HCT116 (cell line): ENCODE results near the gene GRIK2. TPM values are rescaled to one million over a fixed set of nuclear protein-coding genes. Genes with fewer than 3 reads are reported as not detected.

Experiments used
- ATAC-seq: fragments of 200-7000 bp; cut with Tn5 transposase; 2 replicates; pipeline ENCODE4 v1.9.1; 2020; ENCODE audit warnings: mild to moderate bottlenecking, moderate library complexity
- BruUV-seq: library from RNA; stranded (reverse); fragments of 400-500 nt; replicated peaks from 2 replicates; lab custom pipeline; 2021; lab: Mats Ljungman, UMichigan
- CTCF ChIA-PET: fragments of 300-600 bp; sonication (Branson Sonifier 250); formaldehyde crosslinking; loops from one replicate; lab custom pipeline; 2021; ENCODE audit warnings: antibody characterized with exemption; lab: Charles Lee
- POLR2A ChIA-PET: fragments of 300-600, 350-600 bp; sonication (Branson Sonifier 250); formaldehyde crosslinking; loops from one replicate; lab custom pipeline; 2021; ENCODE audit warnings: antibody characterized with exemption; lab: Charles Lee
- RAD21 ChIA-PET, 2 experiments: fragments of 300-600 bp; sonication (Branson Sonifier 250); formaldehyde crosslinking; loops; one replicate each; lab custom pipeline; 2023; ENCODE audit warnings: low total read pairs in 2 of 2; ENCODE audit not compliant: uncharacterized antibody in 2 of 2, unreplicated experiment in 2 of 2, low non-redundant PET in 1 of 2; lab: Charles Lee
- DNase-seq: peaks from one replicate; pipeline ENCODE4 v3.0.0-alpha.2; 2010; ENCODE audit warnings: low read depth, low spot score
- H2AFZ ChIP-seq: fragments of 200-600 bp; shearing (Covaris generic), sonication (generic); 2 replicates; pipeline ENCODE4 v1.6.1; 2017; ENCODE audit warnings: low read depth, mixed run types, mixed read lengths, antibody characterized with exemption, low read length; ENCODE audit not compliant: poor library complexity, severe bottlenecking
- H3K27ac ChIP-seq: 2 replicates; pipeline ENCODE4 v1.5.1; 2012; ENCODE audit warnings: low read depth, low read length
- H3K27me3 ChIP-seq: fragments of 200-600 bp; sonication (generic); 2 replicates; pipeline ENCODE4 v1.6.1; 2016; ENCODE audit warnings: mixed run types, low read length, mixed read lengths; ENCODE audit not compliant: insufficient read depth
- H3K36me3 ChIP-seq, 2 experiments: fragments of 200-500 bp in 1 of 2; fragments of 200-600 bp in 1 of 2; sonication (Bioruptor generic) in 1 of 2; sonication (generic) in 1 of 2; 2 replicates each; pipeline versions ENCODE4 v1.5.1 to v1.6.1; 2014 to 2016; ENCODE audit warnings: low read length in 2 of 2, inconsistent platforms in 1 of 2, mixed read lengths in 1 of 2, mixed run types in 1 of 2; ENCODE audit not compliant: insufficient read depth in 2 of 2, control insufficient read depth in 1 of 2
- H3K4me1 ChIP-seq, 2 experiments: fragments of 200-600 bp in 1 of 2; sonication (generic) in 1 of 2; 2 replicates each; pipeline versions ENCODE4 v1.5.1 to v1.6.1; 2012 to 2017; ENCODE audit warnings: low read length in 2 of 2, inconsistent platforms in 1 of 2, mild to moderate bottlenecking in 1 of 2, mixed read lengths in 1 of 2, mixed run types in 1 of 2, moderate library complexity in 1 of 2; ENCODE audit not compliant: insufficient read depth in 2 of 2, control insufficient read depth in 1 of 2
- H3K4me2 ChIP-seq: fragments of 200-600 bp; sonication (generic); 2 replicates; pipeline ENCODE4 v1.6.1; 2017; ENCODE audit warnings: mixed run types, low read length, mixed read lengths
- H3K4me3 ChIP-seq, 2 experiments: fragments of 200-600 bp in 1 of 2; sonication (generic) in 1 of 2; replicated peaks in 1 of 2; 2 replicates each; pipeline ENCODE4 v1.5.1; 2011 to 2016; ENCODE audit warnings: low read length in 2 of 2, control low read depth in 1 of 2, low read depth in 1 of 2, mild to moderate bottlenecking in 1 of 2, mixed read lengths in 1 of 2, mixed run types in 1 of 2
- H3K79me2 ChIP-seq: fragments of 200-600 bp; sonication (generic); 2 replicates; pipeline ENCODE4 v1.6.1; 2017; ENCODE audit warnings: mild to moderate bottlenecking, mixed run types, low read length, moderate library complexity, mixed read lengths; ENCODE audit not compliant: insufficient read depth
- H3K9ac ChIP-seq: fragments of 200-600 bp; sonication (generic); 2 replicates; pipeline ENCODE4 v1.6.1; 2016; ENCODE audit warnings: low read length, mixed read lengths
- H3K9me2 ChIP-seq: fragments of 200-600 bp; sonication (generic), shearing (Covaris generic); 2 replicates; pipeline ENCODE4 v1.6.1; 2017; ENCODE audit warnings: mixed run types, mild to moderate bottlenecking, moderate library complexity; ENCODE audit not compliant: insufficient read depth
- H3K9me3 ChIP-seq, 2 experiments: fragments of 200-500 bp in 1 of 2; fragments of 200-600 bp in 1 of 2; sonication (Bioruptor generic) in 1 of 2; sonication (generic) in 1 of 2; 2 replicates each; pipeline ENCODE4 v1.6.1; 2014 to 2017; ENCODE audit warnings: low read length in 2 of 2, mixed read lengths in 2 of 2, inconsistent platforms in 1 of 2, low read depth in 1 of 2, mild to moderate bottlenecking in 1 of 2, mixed run types in 1 of 2, moderate library complexity in 1 of 2; ENCODE audit not compliant: control insufficient read depth in 1 of 2, insufficient read depth in 1 of 2
- H4K20me1 ChIP-seq: fragments of 200-600 bp; sonication (generic), shearing (Covaris generic); 2 replicates; pipeline ENCODE4 v1.6.1; 2017; ENCODE audit warnings: mixed run types, mild to moderate bottlenecking, moderate library complexity; ENCODE audit not compliant: insufficient read depth
- EZH2phosphoT487 ChIP-seq: fragments of 200-600 bp; IDR thresholded peaks from 2 replicates; pipeline ENCODE4 v1.6.1; 2018; ENCODE audit warnings: antibody characterized with exemption, borderline replicate concordance
- POLR2AphosphoS5 ChIP-seq: IDR thresholded peaks from 2 replicates; pipeline ENCODE4 v1.6.1; 2011; ENCODE audit warnings: mild to moderate bottlenecking, low read depth, low read length, moderate library complexity
- SP1 ChIP-seq: IDR thresholded peaks from 2 replicates; pipeline ENCODE4 v1.6.1; 2012; ENCODE audit warnings: low read depth
- TCF7L2 ChIP-seq: IDR thresholded peaks from 2 replicates; pipeline ENCODE4 v1.7.0; 2011; ENCODE audit warnings: borderline replicate concordance, inconsistent platforms; ENCODE audit not compliant: insufficient read depth, insufficient read length; ENCODE audit errors: extremely low read depth
- ZFX ChIP-seq: fragments of 450-650 bp; IDR thresholded peaks from 2 replicates; pipeline ENCODE4 v1.6.1; 2017
- intact Hi-C: fragments of 100-400 bp; cut with micrococcal nuclease; formaldehyde crosslinking; loops from 2 replicates; pipeline ENCODE4 v1.10.0; 2022
- total RNA-seq: library from RNA; stranded (reverse); gene quantifications from one replicate; pipeline ENCODE4 v1.2.1, GENCODE V29; 2021; ENCODE audit not compliant: unreplicated experiment
- TF ChIP-seq, protein P1 (sequence below), 3 experiments: fragments of 200-600 bp in 1 of 3; sonication (generic) in 1 of 3; IDR thresholded peaks in 2 of 3; conservative IDR thresholded peaks in 1 of 3; 2 replicates each; pipeline ENCODE4 v1.5.1; 2012 to 2017; ENCODE audit warnings: low read depth in 2 of 3, low read length in 2 of 3, antibody characterized with exemption in 1 of 3, borderline replicate concordance in 1 of 3, control low read depth in 1 of 3, mild to moderate bottlenecking in 1 of 3, mixed read lengths in 1 of 3, mixed run types in 1 of 3, moderate library complexity in 1 of 3; ENCODE audit not compliant: insufficient read depth in 1 of 3
- TF ChIP-seq, protein P2 (sequence below): IDR thresholded peaks from 2 replicates; pipeline ENCODE4 v1.6.1; 2012

Gene GRIK2
- total RNA-seq, 1 experiment from 2014 or later: 0.64 TPM

DNA sequence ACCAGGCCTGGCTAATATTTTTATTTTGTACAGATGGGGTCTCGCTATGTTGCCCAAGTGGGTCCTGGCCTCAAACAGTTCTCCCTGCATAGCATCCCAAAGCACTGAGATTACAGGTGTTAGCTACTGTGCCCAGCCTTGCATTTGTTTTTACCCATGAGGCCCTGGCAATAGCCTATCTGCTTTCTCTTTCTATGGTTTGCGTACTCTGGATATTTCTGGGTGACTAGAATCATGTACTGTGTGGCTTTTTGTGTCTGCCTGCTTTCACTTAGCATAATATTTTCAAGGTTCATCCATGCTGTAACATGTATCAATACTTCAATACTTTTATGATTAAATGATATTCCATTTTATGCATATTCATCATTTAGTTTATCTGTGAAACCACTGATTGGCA is 451.7 kb downstream of the GRIK2 start:
- no peak overlapping the region for H3K4me2 ChIP-seq
- no peak overlapping the region for H2AFZ ChIP-seq
- no peaks in the 10 kb centered on the region for H3K27me3 ChIP-seq
- ChIA-PET RAD21 (no interaction called here), CTCF (no interaction called here), POLR2A (no interaction called here)
- no peak for TF ChIP-seq TCF7L2
- no peak for TF ChIP-seq POLR2AphosphoS5
- no peak for TF ChIP-seq EZH2phosphoT487
- TF ChIP-seq SP1: no peak
- TF ChIP-seq ZFX: no peak
- H3K27ac ChIP-seq: no peak overlapping the region
- no peak overlapping the region for H3K9ac ChIP-seq
- intact Hi-C loops: no loop called here
- no peaks in the 10 kb centered on the region for H3K9me2 ChIP-seq
- no TSS peak for BruUV-seq
- no peak for DNase-seq
- no peak overlapping the region for H3K4me3 ChIP-seq
- no peaks in the 10 kb centered on the region for H3K36me3 ChIP-seq
- no peak for ATAC-seq
- H3K79me2 ChIP-seq: no peaks in the 10 kb centered on the region
- no peaks in the 10 kb centered on the region for H3K9me3 ChIP-seq
- H4K20me1 ChIP-seq: no peaks in the 10 kb centered on the region
- no peaks in the 10 kb centered on the region for H3K4me1 ChIP-seq

DNA sequence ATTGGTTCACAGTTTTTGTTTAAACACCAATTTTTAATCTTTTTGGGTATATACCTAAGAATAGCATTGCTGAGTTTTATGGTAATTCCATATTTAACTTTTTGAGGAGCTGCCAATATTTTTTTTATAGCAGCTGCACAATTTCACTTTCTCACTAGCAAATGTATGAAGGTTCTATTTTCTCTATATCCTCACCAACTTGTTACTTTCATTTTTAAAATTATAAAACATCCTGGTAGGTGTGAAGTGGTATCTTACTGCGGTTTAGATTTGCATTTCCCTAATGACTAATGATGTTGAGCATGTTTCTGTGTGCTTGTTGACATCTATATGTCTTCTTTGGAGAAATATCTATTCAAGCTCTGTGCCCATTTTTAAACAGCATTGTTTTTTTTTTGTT is 452.1 kb downstream of the GRIK2 start:
- Histone ChIP-seq H3K79me2 (no peaks in the 10 kb centered on the region), H3K27ac (no peak overlapping the region), H4K20me1 (no peaks in the 10 kb centered on the region), H3K9ac (no peak overlapping the region), H3K9me3 (no peaks in the 10 kb centered on the region), H2AFZ (no peak overlapping the region), H3K4me1 (no peaks in the 10 kb centered on the region), H3K4me2 (no peak overlapping the region), H3K9me2 (no peaks in the 10 kb centered on the region), H3K4me3 (no peak overlapping the region), H3K36me3 (no peaks in the 10 kb centered on the region), H3K27me3 (no peaks in the 10 kb centered on the region)
- RAD21 ChIA-PET: no interaction called here
- no peak for ATAC-seq
- POLR2A ChIA-PET: no interaction called here
- TF ChIP-seq, protein P1, sequence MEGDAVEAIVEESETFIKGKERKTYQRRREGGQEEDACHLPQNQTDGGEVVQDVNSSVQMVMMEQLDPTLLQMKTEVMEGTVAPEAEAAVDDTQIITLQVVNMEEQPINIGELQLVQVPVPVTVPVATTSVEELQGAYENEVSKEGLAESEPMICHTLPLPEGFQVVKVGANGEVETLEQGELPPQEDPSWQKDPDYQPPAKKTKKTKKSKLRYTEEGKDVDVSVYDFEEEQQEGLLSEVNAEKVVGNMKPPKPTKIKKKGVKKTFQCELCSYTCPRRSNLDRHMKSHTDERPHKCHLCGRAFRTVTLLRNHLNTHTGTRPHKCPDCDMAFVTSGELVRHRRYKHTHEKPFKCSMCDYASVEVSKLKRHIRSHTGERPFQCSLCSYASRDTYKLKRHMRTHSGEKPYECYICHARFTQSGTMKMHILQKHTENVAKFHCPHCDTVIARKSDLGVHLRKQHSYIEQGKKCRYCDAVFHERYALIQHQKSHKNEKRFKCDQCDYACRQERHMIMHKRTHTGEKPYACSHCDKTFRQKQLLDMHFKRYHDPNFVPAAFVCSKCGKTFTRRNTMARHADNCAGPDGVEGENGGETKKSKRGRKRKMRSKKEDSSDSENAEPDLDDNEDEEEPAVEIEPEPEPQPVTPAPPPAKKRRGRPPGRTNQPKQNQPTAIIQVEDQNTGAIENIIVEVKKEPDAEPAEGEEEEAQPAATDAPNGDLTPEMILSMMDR (IDR thresholded peaks at IDR 0.05 in 2 of 3, conservative IDR thresholded peaks at IDR 0.05 in 1 of 3; ENCODE audit: borderline replicate concordance in 1 of 3, insufficient read depth in 1 of 3, low read depth in 2 of 3, low read length in 2 of 3): no peak
- TF ChIP-seq POLR2AphosphoS5: no peak
- TF ChIP-seq, protein P2, sequence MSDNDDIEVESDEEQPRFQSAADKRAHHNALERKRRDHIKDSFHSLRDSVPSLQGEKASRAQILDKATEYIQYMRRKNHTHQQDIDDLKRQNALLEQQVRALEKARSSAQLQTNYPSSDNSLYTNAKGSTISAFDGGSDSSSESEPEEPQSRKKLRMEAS: no peak
- no peak for DNase-seq
- no TSS peak for BruUV-seq
- CTCF ChIA-PET: no interaction called here
- intact Hi-C loops: no loop called here
